ENCODE measurements around the gene SLIT3.

DNA sequence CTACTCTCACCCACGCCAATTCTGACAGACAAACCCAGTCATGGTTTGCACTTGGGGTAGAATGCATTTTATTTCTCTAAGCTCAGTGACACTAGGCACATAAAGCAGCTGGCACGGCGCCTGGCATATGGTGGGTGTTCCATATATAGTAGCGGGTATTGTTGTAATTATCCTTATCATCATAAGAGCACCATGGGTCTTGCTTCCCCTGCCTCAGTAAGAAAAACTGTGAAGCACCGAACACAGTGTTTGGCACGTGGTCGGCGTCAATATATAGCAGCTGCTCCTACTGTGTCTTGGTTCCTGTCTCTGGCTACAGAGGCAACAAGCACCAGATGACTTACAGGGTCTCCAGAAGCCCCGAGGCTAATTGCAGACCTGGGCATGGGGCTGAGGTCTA lies 527.7 kb downstream of the SLIT3 start:
- TF ChIP-seq CTCF (conservative IDR thresholded peaks at IDR 0.05) = no peak
- no peak for TF ChIP-seq EZH2 (IDR thresholded peaks at IDR 0.05; ENCODE audit: low read depth)

All from PC-9 (cell line).